H1 (cell line): ENCODE results near the gene RNU6-1. TPM values are rescaled to one million over a fixed set of nuclear protein-coding genes. Genes with fewer than 3 reads are reported as not detected.

Experiments used
- CTCF ChIA-PET: fragments of 300-600 bp; sonication (Branson Sonifier 250); formaldehyde crosslinking; loops from one replicate; lab custom pipeline; 2021; ENCODE audit not compliant: partially characterized antibody; lab: Charles Lee
- POLR2A ChIA-PET: fragments of 300-600 bp; sonication (Branson Sonifier 250); formaldehyde crosslinking; loops from one replicate; lab custom pipeline; 2021; ENCODE audit warnings: inconsistent platforms; ENCODE audit not compliant: partially characterized antibody; lab: Charles Lee
- DNase-seq, 2 experiments: peaks; one replicate each; pipeline versions ENCODE4 v3.0.0 to v3.0.0-alpha.2; 2010 to 2022; ENCODE audit warnings: low spot score in 2 of 2, low read depth in 1 of 2, mixed read lengths in 1 of 2
- FAIRE-seq: peaks from 2 replicates; lab custom pipeline; 2011; peaks lifted over from hg19 to GRCh38; lab: Jason Lieb, UNC
- H2AFZ ChIP-seq: 2 replicates; pipeline ENCODE4 v1.8.1; 2012; ENCODE audit warnings: low read length, inconsistent platforms
- H2AK5ac ChIP-seq: 2 replicates; pipeline ENCODE4 v1.6.1; 2013; ENCODE audit warnings: low read depth, low read length
- H2BK120ac ChIP-seq: replicated peaks from 2 replicates; pipeline ENCODE3; 2013; ENCODE audit warnings: low read depth, low read length, inconsistent platforms
- H2BK12ac ChIP-seq: 2 replicates; pipeline ENCODE4 v1.6.1; 2013; ENCODE audit warnings: low read depth, low read length
- H2BK15ac ChIP-seq: 2 replicates; pipeline ENCODE4 v1.6.1; 2013; ENCODE audit warnings: low read length
- H2BK20ac ChIP-seq: 2 replicates; pipeline ENCODE4 v1.6.1; 2013; ENCODE audit warnings: low read length
- H2BK5ac ChIP-seq: 2 replicates; pipeline ENCODE4 v1.6.1; 2013; ENCODE audit warnings: low read depth, low read length
- H3K14ac ChIP-seq: 2 replicates; pipeline ENCODE4 v1.6.1; 2013; ENCODE audit warnings: inconsistent platforms; ENCODE audit not compliant: insufficient read length
- H3K18ac ChIP-seq: 2 replicates; pipeline ENCODE4 v1.6.1; 2013; ENCODE audit warnings: low read length; ENCODE audit errors: extremely low read depth
- H3K23ac ChIP-seq: 2 replicates; pipeline ENCODE4 v1.6.1; 2013; ENCODE audit warnings: inconsistent platforms; ENCODE audit not compliant: insufficient read length
- H3K23me2 ChIP-seq: 2 replicates; pipeline ENCODE4 v1.6.1; 2013; ENCODE audit warnings: low read depth, low read length
- H3K27ac ChIP-seq: 2 replicates; pipeline ENCODE4 v1.6.1; 2011; ENCODE audit warnings: low read depth, low read length, inconsistent platforms
- H3K27me3 ChIP-seq, 4 experiments: replicated peaks in 1 of 4; 1 replicate in 1 of 4; 2 replicates in 3 of 4; pipeline versions ENCODE4 v1.6.1 to v1.8.1; 2011 to 2013; ENCODE audit warnings: low read length in 3 of 4, mild to moderate bottlenecking in 3 of 4, inconsistent platforms in 2 of 4, mixed read lengths in 2 of 4, moderate library complexity in 1 of 4; ENCODE audit not compliant: control insufficient read depth in 3 of 4, insufficient read depth in 3 of 4; ENCODE audit errors: extremely low read depth in 1 of 4
- H3K36me3 ChIP-seq, 4 experiments: 2 replicates each; pipeline versions ENCODE4 v1.6.1 to v1.8.1; 2011 to 2013; ENCODE audit warnings: mild to moderate bottlenecking in 4 of 4, low read length in 3 of 4, moderate library complexity in 2 of 4, control low read depth in 1 of 4, inconsistent platforms in 1 of 4; ENCODE audit not compliant: insufficient read depth in 4 of 4, control insufficient read depth in 2 of 4
- H3K4ac ChIP-seq: replicated peaks from 2 replicates; pipeline ENCODE3; 2013; ENCODE audit warnings: low read length, low read depth, mixed read lengths, inconsistent platforms; ENCODE audit not compliant: insufficient read length
- H3K4me1 ChIP-seq, 4 experiments: replicated peaks in 1 of 4; 1 replicate in 1 of 4; 2 replicates in 3 of 4; pipeline versions ENCODE4 v1.6.1 to v1.8.1; 2011 to 2013; ENCODE audit warnings: low read length in 3 of 4, inconsistent platforms in 2 of 4, mixed read lengths in 1 of 4; ENCODE audit not compliant: insufficient read depth in 4 of 4, control insufficient read depth in 3 of 4
- H3K4me2 ChIP-seq, 2 experiments: 2 replicates each; pipeline versions ENCODE4 v1.6.1 to v1.8.1; 2011 to 2013; ENCODE audit warnings: low read depth in 2 of 2, low read length in 2 of 2, control low read depth in 1 of 2, inconsistent platforms in 1 of 2, mild to moderate bottlenecking in 1 of 2; ENCODE audit not compliant: insufficient read depth in 1 of 2
- H3K4me3 ChIP-seq, 4 experiments: fragments of 200-600, 300-600 bp in 1 of 4; sonication (generic), shearing (Covaris generic), sonication (Bioruptor Twin) in 1 of 4; 2 replicates each; pipeline versions ENCODE4 v1.5.1 to v1.8.1; 2011 to 2016; ENCODE audit warnings: low read length in 4 of 4, low read depth in 3 of 4, control low read depth in 2 of 4, inconsistent platforms in 2 of 4, mild to moderate bottlenecking in 2 of 4, mixed read lengths in 1 of 4, moderate library complexity in 1 of 4; ENCODE audit not compliant: insufficient read depth in 2 of 4; ENCODE audit errors: extremely low read depth in 1 of 4
- H3K56ac ChIP-seq: replicated peaks from 2 replicates; pipeline ENCODE3; 2013; ENCODE audit warnings: low read depth, mild to moderate bottlenecking, mixed read lengths, low read length, inconsistent platforms; ENCODE audit not compliant: insufficient read length
- H3K79me1 ChIP-seq: 2 replicates; pipeline ENCODE4 v1.6.1; 2013; ENCODE audit warnings: low read depth, low read length, control low read depth
- H3K79me2 ChIP-seq, 2 experiments: 2 replicates each; pipeline versions ENCODE4 v1.6.1 to v1.8.1; 2012 to 2013; ENCODE audit warnings: low read length in 2 of 2, mild to moderate bottlenecking in 2 of 2, inconsistent platforms in 1 of 2; ENCODE audit not compliant: insufficient read depth in 2 of 2, control insufficient read depth in 1 of 2
- H3K9ac ChIP-seq, 4 experiments: replicated peaks in 1 of 4; 1 replicate in 1 of 4; 2 replicates in 3 of 4; pipeline versions ENCODE4 v1.6.1 to v1.8.1; 2011 to 2013; ENCODE audit warnings: low read depth in 3 of 4, low read length in 3 of 4, control low read depth in 2 of 4, mild to moderate bottlenecking in 2 of 4, moderate library complexity in 2 of 4, inconsistent platforms in 1 of 4; ENCODE audit errors: extremely low read depth in 1 of 4
- H3K9me3 ChIP-seq, 2 experiments: 2 replicates each; pipeline versions ENCODE4 v1.6.1 to v1.8.1; 2012 to 2013; ENCODE audit warnings: mild to moderate bottlenecking in 2 of 2, moderate library complexity in 2 of 2, control low read depth in 1 of 2, inconsistent platforms in 1 of 2, low read depth in 1 of 2, low read length in 1 of 2, mixed read lengths in 1 of 2; ENCODE audit not compliant: insufficient read depth in 2 of 2
- H4K20me1 ChIP-seq, 2 experiments: replicated peaks in 1 of 2; 2 replicates each; pipeline versions ENCODE3 to v1.8.1; 2011 to 2013; ENCODE audit warnings: inconsistent platforms in 2 of 2, low read length in 2 of 2, mild to moderate bottlenecking in 1 of 2; ENCODE audit not compliant: insufficient read depth in 2 of 2, control insufficient read depth in 1 of 2
- H4K5ac ChIP-seq: 2 replicates; pipeline ENCODE4 v1.6.1; 2013; ENCODE audit warnings: low read length, low read depth, mixed read lengths, inconsistent platforms; ENCODE audit not compliant: insufficient read length
- H4K8ac ChIP-seq: 2 replicates; pipeline ENCODE4 v1.8.0; 2013; ENCODE audit warnings: mild to moderate bottlenecking, moderate library complexity, low read length, inconsistent platforms; ENCODE audit not compliant: insufficient read depth; ENCODE audit errors: extremely low read depth
- H4K91ac ChIP-seq: replicated peaks from 2 replicates; pipeline ENCODE3; 2013; ENCODE audit warnings: low read length, mixed read lengths, inconsistent platforms; ENCODE audit not compliant: insufficient read length
- BACH1 ChIP-seq: IDR thresholded peaks from 2 replicates; pipeline ENCODE4 v1.6.1; 2012; ENCODE audit warnings: low read length, improper control_type of control experiment
- CEBPB ChIP-seq: IDR thresholded peaks from 2 replicates; pipeline ENCODE4 v1.6.1; 2012; ENCODE audit warnings: low read depth, low read length
- GABPA ChIP-seq: IDR thresholded peaks from 2 replicates; pipeline ENCODE4 v1.6.1; 2011; ENCODE audit warnings: mild to moderate bottlenecking, low read length, moderate library complexity, borderline replicate concordance; ENCODE audit not compliant: insufficient read depth
- KDM1A ChIP-seq: fragments of 200-600, 300-600 bp; sonication (generic); IDR thresholded peaks from 2 replicates; pipeline ENCODE4 v1.7.1; 2016; ENCODE audit warnings: mild to moderate bottlenecking, low read length, borderline replicate concordance
- MAX ChIP-seq: IDR thresholded peaks from 2 replicates; pipeline ENCODE4 v1.6.1; 2012; ENCODE audit warnings: inconsistent platforms
- NRF1 ChIP-seq: IDR thresholded peaks from 2 replicates; pipeline ENCODE4 v1.6.1; 2011; ENCODE audit warnings: mild to moderate bottlenecking, low read depth, low read length, improper control_type of control experiment
- RAD21 ChIP-seq, 2 experiments: IDR thresholded peaks in 1 of 2; conservative IDR thresholded peaks in 1 of 2; 2 replicates each; pipeline ENCODE4 v1.6.1; 2011; ENCODE audit warnings: low read depth in 2 of 2, low read length in 2 of 2, improper control_type of control experiment in 1 of 2, inconsistent platforms in 1 of 2, mild to moderate bottlenecking in 1 of 2, moderate library complexity in 1 of 2
- SP2 ChIP-seq: IDR thresholded peaks from 2 replicates; pipeline ENCODE4 v1.6.1; 2012; ENCODE audit warnings: mild to moderate bottlenecking, low read length, inconsistent platforms
- SUZ12 ChIP-seq: fragments of 200-600 bp; sonication (generic); IDR thresholded peaks from 2 replicates; pipeline ENCODE4 v1.6.1; 2012; ENCODE audit warnings: mild to moderate bottlenecking, inconsistent platforms, low read length, moderate library complexity, mixed read lengths
- WGBS, 2 experiments: shearing (Covaris generic) in 1 of 2; methylation state at CpG; one replicate each; pipeline versions ENCODE4 v1.1.6 to v1.1.7; 2013 to 2015; ENCODE audit warnings: low lambda C conversion rate in 2 of 2, mixed read lengths in 2 of 2, inconsistent platforms in 1 of 2, low coverage in 1 of 2, missing lambda C conversion rate in 1 of 2; ENCODE audit not compliant: insufficient replicate concordance in 2 of 2, insufficient coverage in 1 of 2, insufficient read length in 1 of 2; ENCODE audit errors: extremely low coverage in 1 of 2, missing lambda C conversion rate in 1 of 2; 5-methylcytosine and 5-hydroxymethylcytosine counted together
- polyA plus RNA-seq, 7 experiments: library from polyadenylated mRNA; depleted of rRNA in 3 of 7; stranded (reverse) in 5 of 7; unstranded in 2 of 7; fragments of >200 nt in 5 of 7; fragments of 200-250 nt in 2 of 7; gene quantifications; 1 replicate in 5 of 7; 2 replicates in 1 of 7; 4 replicates in 1 of 7; pipeline versions ENCODE4 v1.2.1 to v1.2.3, GENCODE V29; 2011 to 2013; ENCODE audit warnings: missing spikeins in 2 of 7, mixed read lengths in 2 of 7
- total RNA-seq: library from RNA; stranded (reverse); fragmentation: NEBNext Ultra II Directional; extraction: Animal tissue kit (Norgen Biotek cat#: 25700); gene quantifications from 2 replicates; pipeline ENCODE4 v1.2.1, GENCODE V29; 2021

Gene RNU6-1
- total and polyA plus RNA-seq, 2 of the 8 experiments (the other 6 are each of a cell fraction or from before 2014, with no cell fraction given) = not detected

- DNase-seq (no peak), FAIRE-seq (no peak)
- Histone ChIP-seq H3K4me1 (peaks cover 0 to 15% (median 5%) of the 10 kb centered on the region in 4 experiments; a peak in 5 of 7 replicates), H3K79me2 (no peaks in the 10 kb centered on the region), H2BK5ac (no peak overlapping the region), H2BK15ac (no peak overlapping the region), H3K27me3 (peaks cover 0 to 4% (median 1%) of the 10 kb centered on the region in 4 experiments; a peak in 3 of 7 replicates), H3K23me2 (no peaks in the 10 kb centered on the region; the same call in 1 of the 2 replicates), H2BK20ac (no peak overlapping the region), H4K91ac (no peak overlapping the region), H2BK12ac (no peak overlapping the region), H3K4me3 (no peak overlapping the region), H2BK120ac (no peak overlapping the region), H3K14ac (no peak overlapping the region), H2AK5ac (no peak overlapping the region), H3K9ac (no peak overlapping the region), H3K18ac (no peak overlapping the region), H4K8ac (no peak overlapping the region), H3K4me2 (no peak overlapping the region), H3K79me1 (no peaks in the 10 kb centered on the region), H3K9me3 (no peaks in the 10 kb centered on the region), H4K5ac (no peak overlapping the region), H2AFZ (no peak overlapping the region), H3K36me3 (no peaks in the 10 kb centered on the region), H3K23ac (no peak overlapping the region), H4K20me1 (no peaks in the 10 kb centered on the region), H3K27ac (no peak overlapping the region), H3K56ac (no peak overlapping the region), H3K4ac (no peak overlapping the region)
- POLR2A ChIA-PET = interaction anchor here (0.6 kb wide), 1 partner anchor 333 kb away, joined by 3 read pairs; no protein-coding TSS in a partner anchor
- TF ChIP-seq GABPA = no peak
- TF ChIP-seq MAX = no peak
- no peak for TF ChIP-seq NRF1
- no peak for TF ChIP-seq CEBPB
- no peak for TF ChIP-seq SP2
- TF ChIP-seq RAD21 (IDR thresholded peaks at IDR 0.05 in 1 of 2, conservative IDR thresholded peaks at IDR 0.05 in 1 of 2; ENCODE audit: low read depth in 2 of 2, low read length in 2 of 2) = no peak
- TF ChIP-seq SUZ12 = no peak
- no peak for TF ChIP-seq KDM1A
- no peak for TF ChIP-seq BACH1
- CTCF ChIA-PET = interaction anchor here (0.7 to 2.8 kb wide), 5 partner anchors 19 to 1638 kb away, joined by 3 to 20 read pairs (median 4); no protein-coding TSS in a partner anchor
- 94% methylated on average over 3 of the region's 3 CpGs; no CpG with 5 or more reads in 1 of the 2 experiments for WGBS, 2 experiments
Observed at GRCh38 chr15:67861983-67862382, 22.1 kb upstream of the RNU6-1 start.
